COLO668 (cell line): ENCODE measurements around the gene BRD2.

Source experiments
- DNase-seq: peaks from one replicate; lab custom pipeline; 2025; ENCODE audit not compliant: unreplicated experiment; lab: John Stamatoyannopoulos, UW

The BRD2 gene

DNA sequence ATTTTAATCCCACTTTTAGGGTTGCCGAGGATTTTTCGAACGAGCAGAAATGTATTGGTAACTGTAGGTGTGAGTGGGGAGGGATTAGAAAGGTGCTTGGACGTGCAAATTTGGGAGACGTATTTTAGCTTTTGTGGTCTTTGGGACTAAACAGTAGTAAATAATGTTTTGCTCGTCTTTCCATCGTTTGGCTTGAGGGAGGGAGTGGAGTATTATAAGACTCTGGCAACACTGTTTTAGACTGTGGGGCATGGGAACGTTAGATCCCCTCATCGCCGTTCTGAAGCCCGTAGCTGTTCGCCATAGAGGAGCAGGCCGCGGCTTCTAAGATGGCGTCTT lies 2.8 kb downstream of the BRD2 start:
- DNase-seq: no peak

DNA sequence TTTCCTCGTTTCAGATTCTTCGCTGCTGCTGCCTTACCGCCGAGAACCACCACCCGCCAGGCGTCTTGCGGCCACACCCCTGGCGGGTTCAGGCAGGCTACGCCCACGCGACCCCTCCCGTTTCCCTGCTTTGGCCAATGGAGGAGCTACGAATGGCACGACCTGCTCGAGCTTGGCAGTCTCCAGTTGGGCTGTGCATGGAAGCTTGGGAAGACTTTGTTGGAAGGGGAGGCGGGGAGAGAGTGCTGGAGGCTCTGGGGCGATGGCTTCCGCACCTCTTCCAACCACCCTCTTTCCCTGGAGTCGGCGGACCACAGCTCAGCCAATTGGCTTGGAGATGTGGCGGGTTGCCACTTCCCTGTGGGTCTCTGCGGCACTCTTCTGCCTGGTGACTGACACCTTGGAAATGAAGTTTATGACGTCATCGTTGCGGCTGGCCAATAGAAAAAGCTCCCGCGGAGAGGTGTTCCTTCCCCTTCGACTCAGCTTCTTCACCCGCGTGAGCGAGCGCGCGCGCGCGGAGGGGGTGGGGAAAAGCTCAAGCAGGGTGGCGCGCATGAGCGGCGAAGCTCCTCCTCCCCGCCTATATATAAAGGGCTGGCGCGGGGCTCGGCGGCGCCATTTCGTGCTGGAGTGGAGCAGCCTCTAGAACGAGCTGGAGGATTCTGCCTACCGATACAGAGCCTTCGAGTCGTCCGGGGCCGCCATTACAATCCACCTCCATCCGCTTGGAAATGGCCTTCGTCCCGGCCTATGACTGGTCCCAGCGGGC lies 3.4 kb downstream of the BRD2 start:
- peak; percentile 97 for DNase-seq

DNA sequence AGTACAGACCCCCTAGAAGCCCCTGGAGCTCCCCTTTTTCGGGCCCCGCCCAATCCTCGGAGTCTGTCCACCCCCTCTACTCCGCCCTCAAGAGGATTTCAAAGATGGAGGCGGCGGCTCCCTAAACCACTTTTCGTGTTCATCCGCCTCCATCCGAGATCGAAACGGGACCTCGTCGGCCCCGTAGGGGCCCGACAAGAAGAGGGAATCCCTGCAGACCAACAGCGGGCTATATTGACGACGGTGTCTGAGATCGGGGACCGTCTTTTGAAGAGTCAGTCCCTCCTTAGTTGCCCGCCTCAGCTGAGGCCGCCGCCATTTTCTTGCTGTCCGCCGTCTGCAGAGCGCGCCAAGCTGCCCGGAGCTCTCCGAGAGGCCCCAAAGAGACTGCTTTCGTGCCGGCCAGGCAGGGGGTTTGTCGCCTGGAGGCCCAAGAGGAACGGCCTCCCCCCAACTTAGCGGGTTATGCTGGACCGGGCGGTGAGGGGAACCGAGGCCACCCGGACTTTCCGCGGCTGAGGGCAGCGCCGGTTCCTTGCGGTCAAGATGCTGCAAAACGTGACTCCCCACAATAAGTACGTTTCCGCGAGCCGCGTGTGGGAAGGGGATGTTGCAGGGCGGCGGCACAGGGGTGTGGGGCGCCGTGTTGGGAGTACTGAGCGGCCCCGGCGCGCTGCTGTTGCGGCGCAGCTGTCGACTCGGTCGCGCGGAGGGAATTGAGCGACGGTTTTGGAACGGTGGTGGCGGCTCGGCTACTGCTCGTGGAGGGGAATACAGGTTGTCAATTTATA lies 4.2 kb downstream of the BRD2 start:
- DNase-seq: peak; percentile 49

DNA sequence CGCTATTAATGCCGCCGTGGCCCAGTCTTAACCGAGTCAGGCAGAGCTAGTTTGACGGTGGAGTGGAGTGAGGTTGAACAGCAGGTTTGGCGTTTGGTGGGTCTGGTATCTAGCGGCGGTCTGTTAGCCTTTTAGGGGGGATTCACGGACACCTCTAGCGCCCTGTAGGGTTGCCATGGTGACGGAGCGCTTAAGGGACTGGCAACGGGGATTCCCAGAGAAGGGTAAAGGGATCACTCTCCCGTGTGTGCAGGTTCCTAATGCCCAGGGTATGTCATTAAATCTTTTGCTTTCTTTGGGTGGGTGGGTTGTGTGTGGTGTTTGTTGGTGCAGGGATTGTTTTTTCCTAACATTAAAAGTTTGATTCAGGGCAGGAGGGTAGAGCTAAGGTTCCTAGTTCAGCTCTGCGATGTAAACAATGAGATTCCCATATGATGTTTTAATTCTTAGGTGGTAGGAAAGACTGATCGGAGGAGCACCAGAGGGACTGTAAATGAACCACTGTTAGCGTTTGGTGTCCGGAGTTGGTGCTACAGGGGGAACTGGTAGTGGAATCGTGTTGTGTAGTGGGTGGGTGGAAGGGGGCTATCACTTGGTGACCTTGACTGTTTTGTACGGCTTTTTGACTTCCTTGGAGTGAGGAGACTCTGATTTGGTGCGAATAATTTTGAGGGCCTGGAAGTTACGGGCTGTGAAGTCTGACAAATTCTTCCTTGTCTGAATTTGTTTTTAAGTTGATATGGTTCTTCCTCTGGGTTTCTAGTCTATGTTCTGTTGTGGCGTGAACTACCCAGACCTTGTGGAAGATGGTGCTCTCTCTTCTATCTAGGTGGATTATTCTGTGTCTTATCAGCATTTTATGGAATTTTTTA lies 5.0 kb downstream of the BRD2 start:
- peak; percentile 47 for DNase-seq

DNA sequence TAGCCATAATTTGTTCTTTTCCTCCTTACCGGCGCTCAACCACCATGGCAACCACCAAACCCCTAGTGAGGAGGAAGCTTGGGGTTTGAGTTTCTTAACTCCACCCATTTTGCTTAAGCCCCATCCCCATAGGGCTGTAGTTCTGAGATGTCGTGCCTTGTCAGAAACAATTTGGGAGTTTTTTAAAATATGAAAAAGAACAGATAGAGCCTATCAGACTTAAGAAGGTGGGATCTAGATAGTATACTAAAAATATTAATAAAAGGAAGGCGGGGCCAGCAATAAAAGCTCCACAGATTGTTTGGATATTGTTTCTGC lies 5.6 kb downstream of the BRD2 start:
- DNase-seq: no peak

DNA sequence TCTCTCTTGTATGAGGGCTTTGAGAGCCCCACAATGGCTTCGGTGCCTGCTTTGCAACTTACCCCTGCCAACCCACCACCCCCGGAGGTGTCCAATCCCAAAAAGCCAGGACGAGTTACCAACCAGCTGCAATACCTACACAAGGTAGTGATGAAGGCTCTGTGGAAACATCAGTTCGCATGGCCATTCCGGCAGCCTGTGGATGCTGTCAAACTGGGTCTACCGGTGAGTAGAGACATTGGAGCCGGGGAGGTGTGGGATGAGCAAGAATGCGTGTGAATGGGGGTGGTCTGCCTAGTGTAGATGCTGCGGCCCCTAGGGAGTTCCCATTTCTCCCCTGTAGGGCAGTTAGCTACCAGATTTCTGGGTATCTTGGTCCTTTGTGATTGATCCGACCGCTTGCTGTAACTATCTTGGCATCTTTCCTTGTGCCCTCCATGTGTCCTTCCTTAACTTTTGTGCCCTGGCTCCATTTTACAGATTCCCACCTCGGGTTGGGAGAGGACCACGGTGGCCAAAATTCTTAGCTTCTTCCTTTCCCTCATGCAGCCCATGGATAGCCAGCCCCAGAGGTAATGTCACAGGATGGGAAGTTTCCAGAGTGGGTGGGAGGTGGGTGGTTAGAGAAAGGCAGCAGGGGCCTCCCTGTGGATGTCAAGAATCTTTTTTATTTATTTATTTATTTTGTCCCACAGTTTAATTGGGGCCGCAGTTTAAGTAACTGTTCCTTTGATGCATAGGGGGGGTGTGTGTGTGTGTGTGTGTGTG lies 6.3 kb downstream of the BRD2 start:
- no peak for DNase-seq

DNA sequence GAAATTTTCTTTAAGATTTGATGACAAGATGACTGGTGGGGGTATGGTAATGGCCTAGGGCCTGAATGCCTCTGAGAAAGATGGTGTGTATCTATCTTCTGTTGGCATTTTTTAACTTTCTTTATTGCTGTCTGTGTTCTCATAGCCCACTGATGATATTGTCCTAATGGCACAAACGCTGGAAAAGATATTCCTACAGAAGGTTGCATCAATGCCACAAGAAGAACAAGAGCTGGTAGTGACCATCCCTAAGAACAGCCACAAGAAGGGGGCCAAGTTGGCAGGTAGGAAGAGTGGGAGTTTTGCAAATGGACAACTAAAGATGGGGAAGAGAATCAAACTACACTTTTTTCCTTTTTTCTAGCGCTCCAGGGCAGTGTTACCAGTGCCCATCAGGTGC lies 7.5 kb downstream of the BRD2 start:
- no peak for DNase-seq

DNA sequence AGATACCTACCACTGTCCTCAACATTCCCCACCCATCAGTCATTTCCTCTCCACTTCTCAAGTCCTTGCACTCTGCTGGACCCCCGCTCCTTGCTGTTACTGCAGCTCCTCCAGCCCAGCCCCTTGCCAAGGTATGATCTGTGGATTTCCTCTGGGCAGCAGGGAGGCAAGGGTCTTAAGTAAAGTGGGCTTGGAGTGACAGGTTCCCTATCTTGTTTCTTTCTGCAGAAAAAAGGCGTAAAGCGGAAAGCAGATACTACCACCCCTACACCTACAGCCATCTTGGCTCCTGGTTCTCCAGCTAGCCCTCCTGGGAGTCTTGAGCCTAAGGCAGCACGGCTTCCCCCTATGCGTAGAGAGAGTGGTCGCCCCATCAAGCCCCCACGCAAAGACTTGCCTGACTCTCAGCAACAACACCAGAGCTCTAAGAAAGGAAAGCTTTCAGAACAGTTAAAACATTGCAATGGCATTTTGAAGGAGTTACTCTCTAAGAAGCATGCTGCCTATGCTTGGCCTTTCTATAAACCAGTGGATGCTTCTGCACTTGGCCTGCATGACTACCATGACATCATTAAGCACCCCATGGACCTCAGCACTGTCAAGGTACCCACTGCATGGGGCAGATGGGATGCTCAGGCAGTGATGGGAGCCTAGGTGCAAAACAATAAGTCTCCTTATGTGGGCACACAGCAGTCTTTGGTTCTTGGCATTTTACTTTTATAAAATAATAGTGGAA lies 8.1 kb downstream of the BRD2 start:
- no peak for DNase-seq

DNA sequence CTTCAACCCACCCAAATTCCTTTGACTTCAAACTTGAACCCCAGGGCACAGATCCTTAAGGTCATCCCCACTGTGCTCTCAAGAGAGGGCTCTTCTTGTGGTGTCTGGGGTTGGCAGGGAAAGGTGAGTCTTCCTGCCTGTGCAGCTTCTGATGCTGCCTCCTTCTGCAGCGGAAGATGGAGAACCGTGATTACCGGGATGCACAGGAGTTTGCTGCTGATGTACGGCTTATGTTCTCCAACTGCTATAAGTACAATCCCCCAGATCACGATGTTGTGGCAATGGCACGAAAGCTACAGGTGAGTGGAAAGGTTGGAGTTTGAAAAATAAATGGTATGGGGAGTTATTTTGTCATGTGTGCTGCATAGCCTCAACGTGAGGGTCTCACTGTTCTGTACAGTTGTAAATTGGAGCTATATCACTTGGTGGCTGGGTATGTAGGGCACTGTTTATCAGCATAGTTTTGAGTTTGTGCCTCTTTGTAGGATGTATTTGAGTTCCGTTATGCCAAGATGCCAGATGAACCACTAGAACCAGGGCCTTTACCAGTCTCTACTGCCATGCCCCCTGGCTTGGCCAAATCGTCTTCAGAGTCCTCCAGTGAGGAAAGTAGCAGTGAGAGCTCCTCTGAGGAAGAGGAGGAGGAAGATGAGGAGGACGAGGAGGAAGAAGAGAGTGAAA lies 9.0 kb downstream of the BRD2 start:
- DNase-seq: no peak

DNA sequence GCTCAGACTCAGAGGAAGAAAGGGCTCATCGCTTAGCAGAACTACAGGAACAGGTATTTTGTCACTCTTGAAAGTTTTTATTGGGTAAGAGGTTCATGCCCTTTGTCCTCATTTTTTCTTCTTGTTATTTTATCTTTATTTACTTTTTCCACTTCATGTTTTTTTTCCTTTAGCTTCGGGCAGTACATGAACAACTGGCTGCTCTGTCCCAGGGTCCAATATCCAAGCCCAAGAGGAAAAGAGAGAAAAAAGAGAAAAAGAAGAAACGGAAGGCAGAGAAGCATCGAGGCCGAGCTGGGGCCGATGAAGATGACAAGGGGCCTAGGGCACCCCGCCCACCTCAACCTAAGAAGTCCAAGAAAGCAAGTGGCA lies 9.5 kb downstream of the BRD2 start:
- DNase-seq: no peak

DNA sequence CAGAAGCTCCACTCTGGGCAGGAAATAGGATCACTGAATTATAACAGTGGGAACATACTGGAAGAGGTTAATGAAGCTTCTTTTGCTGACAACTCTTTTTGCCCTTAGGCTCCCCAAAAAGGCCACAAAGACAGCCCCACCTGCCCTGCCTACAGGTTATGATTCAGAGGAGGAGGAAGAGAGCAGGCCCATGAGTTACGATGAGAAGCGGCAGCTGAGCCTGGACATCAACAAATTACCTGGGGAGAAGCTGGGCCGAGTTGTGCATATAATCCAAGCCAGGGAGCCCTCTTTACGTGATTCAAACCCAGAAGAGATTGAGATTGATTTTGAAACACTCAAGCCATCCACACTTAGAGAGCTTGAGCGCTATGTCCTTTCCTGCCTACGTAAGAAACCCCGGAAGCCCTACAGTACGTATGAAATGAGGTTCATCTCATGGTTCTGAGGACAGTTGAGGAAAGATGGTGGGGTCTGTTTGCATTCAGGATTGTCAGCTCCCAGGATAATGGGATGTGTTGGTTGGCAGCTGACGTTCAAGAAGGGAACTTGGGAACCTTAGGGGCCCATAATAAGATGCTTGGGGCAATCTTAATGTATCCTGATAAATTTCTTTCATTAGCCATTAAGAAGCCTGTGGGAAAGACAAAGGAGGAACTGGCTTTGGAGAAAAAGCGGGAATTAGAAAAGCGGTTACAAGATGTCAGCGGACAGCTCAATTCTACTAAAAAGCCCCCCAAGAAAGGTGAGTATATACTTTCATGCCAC lies 11.5 kb downstream of the BRD2 start:
- no peak for DNase-seq

DNA sequence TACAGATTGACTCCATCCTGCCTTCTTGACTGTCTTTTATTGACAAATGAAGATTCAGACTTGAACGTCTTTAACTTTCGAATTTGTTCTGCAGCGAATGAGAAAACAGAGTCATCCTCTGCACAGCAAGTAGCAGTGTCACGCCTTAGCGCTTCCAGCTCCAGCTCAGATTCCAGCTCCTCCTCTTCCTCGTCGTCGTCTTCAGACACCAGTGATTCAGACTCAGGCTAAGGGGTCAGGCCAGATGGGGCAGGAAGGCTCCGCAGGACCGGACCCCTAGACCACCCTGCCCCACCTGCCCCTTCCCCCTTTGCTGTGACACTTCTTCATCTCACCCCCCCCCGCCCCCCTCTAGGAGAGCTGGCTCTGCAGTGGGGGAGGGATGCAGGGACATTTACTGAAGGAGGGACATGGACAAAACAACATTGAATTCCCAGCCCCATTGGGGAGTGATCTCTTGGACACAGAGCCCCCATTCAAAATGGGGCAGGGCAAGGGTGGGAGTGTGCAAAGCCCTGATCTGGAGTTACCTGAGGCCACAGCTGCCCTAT lies 12.2 kb downstream of the BRD2 start:
- no peak for DNase-seq

DNA sequence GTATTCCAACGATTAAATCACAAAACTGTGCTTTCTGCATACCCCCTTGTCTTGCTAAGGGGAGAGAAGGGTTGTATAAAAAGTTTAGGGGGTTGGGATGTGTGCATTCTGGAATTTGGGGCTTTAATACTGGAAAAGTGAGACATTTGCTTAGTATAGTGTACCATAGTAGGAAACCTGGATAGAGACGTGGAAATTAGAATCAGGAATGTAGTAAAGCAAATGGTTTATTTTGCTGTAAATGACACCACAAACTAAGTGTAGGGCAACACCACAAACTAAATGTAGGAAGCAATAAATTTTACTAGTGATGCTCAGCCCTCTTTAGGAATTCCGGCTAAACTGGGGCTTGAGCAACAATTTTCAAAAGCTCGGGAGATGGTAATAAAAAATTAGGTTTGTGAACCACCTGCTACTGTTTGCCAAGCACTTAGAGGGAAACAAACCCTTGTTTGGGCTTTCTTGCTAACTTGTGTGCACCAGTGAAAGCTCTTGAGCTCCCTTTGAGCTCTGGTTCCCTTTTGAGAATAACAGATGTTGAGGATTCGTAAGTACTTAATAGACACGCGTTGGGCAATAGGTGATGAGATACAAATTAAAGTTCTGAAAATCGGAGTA lies 13.8 kb downstream of the BRD2 start:
- DNase-seq: peak; percentile 6

DNA sequence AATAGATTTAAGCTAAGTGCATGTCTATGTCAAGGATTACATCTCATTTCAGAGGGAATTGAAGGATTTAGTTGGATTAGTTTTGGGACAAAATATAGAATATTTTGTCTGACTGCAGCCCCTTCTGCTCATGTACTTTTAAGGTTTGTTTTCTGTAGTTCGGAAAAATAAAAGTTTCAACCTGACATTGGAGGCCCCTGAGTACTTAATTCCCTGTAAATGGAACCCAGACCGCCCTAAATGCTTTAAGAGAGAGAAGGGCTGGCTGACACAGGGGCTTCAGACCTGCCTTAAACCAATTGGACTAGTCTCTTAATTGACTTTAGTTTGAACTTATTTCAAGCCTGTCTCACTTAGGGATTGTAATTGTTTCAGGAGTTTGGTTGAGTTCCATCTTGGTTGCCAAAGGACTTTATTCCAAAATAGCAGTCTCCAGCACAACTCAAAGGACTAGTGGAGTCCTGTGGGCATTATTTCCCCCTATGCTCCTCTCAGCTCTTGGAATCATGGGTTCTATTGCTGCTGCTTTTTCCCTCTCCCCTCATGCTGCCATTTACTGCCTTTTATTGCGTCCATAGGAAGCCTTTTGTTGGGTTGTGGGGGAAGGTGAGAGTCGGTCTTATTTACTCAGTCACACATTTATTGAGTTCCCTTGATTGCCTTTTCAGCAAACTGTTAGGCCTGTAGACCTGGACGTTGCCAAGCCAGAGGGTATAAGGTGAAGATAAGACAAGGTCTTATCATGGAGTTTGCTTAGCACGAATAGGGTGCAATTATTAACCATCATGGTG lies 14.5 kb downstream of the BRD2 start:
- no peak for DNase-seq

DNA sequence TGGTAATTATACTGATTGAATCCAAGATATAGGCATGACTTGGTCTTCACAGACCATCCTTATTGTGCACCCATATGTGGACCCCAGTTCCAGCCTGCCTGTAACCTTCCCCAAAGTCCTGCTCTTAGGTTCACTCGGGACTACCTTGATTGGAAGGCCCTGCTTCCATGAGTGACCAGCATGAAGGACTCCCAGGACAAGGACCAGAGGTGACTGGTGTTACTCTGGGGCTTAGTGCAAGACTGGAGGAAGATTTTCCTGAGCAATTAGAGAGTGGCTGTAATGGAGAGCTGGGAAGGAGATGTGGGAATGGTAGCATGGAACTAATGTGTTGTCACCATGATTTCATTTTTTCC lies 15.1 kb downstream of the BRD2 start:
- DNase-seq: no peak

DNA sequence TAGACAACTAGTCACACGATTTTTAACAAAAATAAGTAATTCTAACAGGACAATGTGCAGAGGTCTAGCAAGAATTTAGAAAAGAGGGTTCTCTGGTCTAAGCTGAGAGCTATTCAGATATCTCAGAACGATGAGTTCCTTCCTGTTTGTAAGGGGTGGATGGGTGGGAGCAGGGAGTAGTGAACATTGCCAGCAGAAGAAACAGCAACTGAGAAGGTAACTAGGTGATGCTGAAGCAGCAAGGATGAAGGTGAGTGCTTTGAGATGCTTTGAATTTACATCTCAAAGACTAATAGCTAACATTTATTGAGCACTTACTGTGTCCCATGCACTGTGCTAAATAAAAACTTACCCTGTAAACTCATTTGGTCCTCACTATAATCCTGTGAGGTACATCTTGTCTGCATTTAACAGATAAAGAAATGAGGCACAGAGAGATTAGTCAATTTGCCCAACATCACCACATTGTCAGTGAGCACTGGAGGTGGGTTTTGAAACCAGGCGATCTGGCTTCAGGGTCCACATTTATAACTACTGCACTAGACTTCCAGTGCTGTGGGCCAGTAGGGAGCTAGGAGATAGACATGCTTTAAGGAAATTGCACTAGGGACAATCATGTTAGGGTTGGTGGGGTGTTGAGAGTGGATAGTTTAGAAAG lies 15.7 kb downstream of the BRD2 start:
- no peak for DNase-seq
